Measurements from ENCODE around the gene RBFOX2.

The RBFOX2 gene

DNA sequence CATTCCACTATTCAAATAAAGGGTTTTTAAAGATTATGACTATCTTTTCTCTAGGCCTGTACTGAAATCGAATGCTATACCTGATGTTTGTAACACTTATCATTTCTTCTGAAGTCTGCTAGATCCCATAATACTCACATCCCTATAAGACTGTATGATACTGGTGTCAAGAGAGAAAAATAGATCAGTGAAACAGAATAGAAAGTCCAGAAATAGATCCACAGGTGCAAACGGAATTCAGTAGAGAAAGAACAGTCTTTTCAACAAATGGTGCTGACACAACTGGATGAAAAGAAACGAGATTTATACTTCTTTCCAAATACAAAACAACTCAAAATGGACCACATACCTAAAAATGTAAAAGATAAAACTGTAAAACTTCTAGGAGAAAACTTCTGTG is 167.8 kb downstream of the RBFOX2 start:
- no peak for DNase-seq

DNA sequence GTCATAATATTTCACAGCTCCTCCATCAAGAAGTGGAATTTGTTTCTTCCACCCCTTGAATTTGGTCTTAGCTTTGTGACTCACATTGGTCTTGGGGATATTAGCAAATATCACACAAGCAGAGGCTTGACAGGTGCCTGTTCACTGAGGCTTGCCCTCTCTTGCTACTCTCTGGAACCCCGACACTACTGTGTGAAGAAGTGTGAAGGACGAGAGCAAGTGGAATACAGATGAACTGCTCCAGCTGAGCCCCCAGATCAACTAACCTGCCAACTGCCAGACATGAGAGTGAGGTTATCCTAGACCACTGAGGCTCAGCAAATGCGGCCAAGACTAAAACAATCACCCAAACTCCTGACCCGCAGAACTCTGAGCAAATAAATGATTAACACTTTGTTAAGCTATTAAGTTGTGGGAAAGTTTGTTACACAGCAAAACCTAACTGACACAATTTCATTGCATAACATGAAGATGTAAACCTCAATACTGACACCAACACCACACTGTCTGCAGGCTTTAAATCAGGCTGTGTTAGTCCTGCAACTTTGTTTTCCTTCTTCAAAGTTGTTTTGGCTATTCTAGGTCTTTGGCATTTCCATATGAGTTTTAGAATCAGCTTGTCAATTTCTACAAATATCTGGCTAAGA is 168.4 kb downstream of the RBFOX2 start:
- DNase-seq: no peak

DNA sequence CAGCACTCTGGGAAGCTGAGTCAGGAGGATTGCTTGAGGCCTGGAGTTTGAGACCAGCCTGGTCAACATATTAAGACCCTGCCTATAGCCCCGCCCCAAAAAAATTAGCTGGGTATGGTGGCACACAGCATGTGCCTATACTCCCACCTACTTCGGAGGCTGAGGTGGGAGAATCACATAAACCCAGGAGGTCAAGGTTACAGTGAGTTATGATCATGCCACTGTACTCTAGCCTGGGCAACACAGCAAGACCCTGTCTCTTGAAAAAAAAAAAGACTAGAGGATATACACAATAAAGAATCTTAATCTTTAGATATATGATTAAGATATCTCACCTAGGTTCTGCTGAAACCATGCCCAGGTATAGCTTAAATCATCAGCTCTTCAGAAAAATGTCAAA is 174.3 kb downstream of the RBFOX2 start:
- no peak for DNase-seq

DNA sequence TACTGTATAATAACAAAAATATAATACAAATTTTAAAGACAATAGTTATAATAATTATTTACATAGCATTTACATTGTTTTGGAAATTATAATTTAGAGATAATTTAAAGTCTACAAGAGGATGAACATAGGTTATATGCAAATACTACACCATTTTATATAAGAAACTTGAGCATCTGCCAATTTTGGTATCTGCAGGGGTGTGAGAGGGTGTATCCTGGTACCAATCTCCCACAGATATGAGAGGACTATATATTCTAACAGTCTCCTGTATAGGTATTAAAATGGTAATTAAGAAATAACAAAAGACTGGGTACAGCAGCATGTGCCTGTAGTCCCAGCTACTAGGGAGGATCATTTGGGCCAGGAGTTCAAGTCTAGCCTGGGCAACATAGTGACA is 176.5 kb downstream of the RBFOX2 start:
- no peak for DNase-seq

DNA sequence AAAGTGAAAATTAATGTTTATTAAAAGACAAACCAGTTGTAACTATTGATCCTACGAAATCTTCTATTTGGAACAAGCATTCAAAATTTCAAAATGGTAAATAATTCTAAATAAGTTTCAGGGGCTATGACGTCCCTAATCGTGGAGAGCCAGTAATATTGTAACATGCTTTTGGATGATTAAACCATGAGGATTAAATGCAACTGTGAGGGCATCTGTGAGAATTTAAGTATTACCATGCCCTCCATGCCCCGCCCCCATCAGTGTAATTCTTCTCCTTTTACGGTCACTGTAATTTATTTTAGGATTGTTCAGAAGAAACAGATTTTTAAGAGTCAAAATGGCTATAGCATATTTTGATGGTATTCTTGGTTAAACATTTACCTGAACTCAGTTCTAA is 177.8 kb downstream of the RBFOX2 start:
- no peak for DNase-seq

DNA sequence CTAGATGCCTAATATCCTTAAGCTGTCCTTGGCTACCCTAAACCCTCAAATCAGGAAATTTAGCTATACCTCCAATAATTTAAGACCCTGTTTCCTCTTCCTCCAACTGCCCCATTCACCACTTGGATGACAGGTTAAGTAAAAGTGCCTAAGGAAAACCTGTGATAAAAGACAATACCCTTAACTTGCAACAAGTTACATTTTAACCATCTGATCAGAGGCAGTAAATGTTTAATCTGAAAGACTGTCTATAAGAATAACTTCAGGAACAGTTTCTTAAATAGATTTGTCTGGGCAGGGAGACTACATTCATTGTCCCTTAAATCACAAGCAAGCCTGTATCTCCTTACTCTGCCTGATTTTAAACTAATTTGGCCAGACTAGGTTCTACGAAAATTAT is 181.8 kb downstream of the RBFOX2 start:
- no peak for DNase-seq

DNA sequence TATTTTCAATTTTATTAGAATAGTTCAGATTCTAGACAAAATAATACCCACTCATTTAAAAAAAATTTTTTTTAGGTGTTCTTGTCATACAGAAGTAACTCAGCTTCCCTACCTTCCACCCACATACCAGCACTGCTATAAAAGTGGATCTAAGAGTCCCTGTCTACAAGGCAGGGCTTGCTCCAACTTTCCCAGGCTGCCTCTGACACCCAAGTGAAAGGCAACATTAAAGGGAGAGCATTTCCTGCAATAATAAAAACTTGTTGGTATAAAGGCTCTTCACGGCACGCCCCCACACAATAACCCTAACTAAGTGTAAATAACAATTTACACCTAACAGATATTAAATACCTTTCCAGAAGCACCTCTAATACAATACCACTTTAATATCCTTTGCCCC is 183.7 kb downstream of the RBFOX2 start:
- DNase-seq: no peak

DNA sequence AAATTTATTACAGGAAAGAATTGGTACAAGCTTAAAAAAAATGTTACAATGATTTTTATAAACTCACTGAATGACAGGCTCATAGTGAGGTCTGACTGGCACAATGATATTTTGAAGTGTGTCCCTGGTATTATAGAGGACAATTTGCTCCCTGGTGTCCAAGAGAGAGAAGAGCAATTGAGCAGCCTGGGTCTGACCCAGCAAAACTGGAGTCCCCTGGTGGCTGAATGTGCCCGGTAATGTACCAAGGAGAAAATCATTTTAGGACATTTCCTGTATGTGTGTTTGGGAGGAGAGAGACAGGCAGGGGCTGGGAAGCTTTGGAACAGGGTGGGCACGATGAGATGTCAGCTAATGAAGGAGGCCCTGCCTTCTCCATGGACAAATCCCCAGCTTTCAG is 185.7 kb downstream of the RBFOX2 start:
- no peak for DNase-seq

DNA sequence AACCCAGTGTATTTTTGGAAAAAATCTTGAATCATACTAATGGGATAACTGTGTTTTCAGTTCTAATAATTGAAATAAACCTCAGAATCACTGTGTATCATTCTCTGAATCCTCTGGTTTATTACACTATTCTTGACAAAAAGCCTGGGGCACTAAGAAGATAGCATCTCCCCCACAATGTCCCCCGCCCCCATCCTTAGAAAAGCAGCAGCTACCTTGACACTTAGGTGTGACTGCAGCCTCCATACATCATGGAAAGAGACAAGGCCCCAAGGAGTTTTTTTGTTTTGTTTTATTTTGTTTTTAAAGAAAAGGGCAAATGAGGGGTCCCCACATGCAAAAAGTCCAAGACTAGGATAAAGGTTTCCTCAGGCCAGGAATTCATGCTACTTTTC is 186.1 kb downstream of the RBFOX2 start:
- DNase-seq: no peak

DNA sequence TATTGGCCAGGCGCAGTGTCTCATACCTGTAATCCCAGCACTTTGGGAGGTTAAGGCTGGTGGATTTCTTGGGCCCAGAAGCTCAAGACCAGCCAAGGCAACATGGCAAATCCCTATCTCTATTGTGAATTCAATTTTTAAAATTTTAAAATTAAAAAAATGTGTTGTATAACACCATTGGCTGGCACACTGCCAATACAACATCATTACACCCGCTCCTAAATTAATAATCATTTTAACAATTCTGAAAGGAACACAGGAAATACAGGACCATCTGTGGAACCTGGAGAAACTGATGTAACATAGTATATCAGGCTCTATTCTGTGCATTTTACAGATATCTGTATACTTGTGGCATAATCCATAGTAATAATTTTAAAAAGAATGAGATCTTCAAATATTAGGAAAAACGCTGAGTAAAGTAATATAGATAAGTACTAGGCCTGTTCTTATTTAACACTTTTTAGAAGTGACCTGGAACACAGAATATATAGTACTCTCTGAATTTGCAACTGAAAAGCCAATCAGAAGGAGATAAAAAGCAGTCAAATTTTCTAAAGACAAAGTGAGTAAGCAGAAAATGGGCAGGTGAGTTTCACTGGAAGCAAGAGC is 186.6 kb downstream of the RBFOX2 start:
- DNase-seq: no peak

DNA sequence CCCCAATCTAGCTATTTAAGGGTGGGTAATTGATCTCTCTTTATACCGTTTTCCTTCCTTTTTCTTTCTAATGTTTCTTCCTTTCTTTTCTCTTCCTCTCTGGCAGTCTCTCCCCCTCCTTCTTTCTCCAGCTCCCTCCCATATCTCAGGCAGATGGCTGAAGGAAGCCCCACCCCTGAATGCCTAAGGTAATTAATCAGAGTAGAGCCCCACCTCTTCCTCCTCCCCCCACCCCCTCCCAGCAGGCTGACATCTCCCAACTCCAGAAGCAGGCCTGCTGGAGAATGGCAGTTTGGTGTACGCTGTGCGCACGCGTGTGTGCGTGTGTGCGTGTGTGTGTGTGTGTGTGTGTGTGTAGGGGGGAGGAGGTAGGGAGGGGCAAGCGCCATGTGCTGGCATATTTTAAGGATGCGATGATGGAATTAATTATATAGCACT is 188.3 kb downstream of the RBFOX2 start:
- DNase-seq: no peak

DNA sequence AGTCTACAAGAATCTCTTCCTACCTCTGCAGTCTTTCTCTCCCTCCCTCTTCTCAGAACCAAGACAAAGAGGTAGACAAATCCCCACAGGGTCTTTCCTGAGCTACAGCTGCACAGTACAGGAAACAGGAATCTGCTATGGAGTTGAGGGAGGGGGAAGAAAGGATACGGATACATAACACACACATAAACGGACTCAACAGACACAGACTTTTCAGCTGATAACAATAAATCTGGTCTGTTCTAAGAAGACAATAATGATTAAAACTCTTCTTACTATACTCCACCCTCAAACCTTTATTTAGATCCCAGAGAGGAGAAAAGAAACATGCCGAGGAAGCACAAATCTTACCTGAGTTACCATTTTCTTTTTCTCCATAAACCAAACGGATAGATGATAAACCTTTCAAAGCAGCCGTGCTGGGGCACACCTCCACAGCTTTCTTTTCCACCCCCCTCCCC is 188.8 kb downstream of the RBFOX2 start:
- DNase-seq: no peak

DNA sequence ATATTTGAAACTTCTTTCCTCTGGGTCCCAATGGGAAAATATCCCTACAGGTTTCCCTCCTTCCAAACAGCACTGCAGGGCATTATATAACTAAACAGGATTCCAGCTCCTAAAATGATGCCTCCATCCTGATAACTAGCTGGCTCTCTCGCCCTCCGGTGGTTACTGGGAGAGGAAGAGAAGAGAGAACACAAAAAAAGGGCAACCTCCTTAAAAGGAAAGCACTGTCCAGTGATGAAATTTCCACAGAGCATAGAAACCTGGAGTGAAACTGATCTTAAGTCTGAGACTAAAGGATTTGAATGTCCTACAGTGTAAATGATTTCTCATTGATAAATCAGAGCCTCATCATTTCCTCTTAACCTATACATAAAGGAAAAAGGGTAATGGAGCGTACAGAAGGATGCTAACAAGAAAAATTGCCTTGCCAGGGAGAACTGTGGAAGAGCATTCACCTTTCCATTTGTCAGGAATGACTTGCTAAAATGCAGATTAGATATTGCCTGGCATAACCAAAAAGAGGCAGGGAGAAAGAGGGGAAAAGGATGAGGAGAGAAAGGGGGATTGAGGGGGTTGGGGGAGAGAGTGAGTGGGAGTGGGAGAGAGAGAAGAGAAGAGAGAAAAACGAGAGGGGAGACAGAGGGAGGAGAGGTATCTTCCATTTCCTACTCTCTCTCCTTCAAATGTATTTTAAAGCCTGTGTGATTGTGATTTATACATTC is 189.6 kb downstream of the RBFOX2 start:
- no peak for DNase-seq

DNA sequence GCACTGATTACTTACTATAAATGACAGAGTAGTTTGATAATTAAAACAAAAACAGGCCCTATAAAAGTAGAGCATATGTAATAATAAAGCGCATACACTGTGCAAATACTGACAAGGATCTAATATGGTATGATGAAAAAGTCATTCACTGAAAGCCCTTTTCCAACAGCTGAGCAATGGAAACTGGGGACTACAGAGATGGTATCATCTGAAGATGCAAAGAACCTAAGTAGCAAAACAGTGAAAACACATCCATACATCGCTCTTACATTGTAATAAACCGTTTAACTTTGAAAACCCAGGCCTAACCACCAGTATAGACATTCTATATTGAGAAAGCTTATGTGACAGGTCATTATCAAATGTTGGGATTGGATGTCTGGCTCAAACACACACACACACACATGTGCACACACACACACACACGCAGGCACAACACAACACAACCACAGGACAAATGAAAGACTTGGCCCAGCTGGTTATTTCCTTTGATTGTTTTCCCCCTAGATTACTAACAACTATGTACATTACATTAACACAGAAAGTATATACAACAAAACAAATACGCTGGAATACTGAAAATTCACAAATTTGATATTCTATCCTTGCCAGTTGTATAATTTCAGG is 191.4 kb downstream of the RBFOX2 start:
- DNase-seq: no peak

DNA sequence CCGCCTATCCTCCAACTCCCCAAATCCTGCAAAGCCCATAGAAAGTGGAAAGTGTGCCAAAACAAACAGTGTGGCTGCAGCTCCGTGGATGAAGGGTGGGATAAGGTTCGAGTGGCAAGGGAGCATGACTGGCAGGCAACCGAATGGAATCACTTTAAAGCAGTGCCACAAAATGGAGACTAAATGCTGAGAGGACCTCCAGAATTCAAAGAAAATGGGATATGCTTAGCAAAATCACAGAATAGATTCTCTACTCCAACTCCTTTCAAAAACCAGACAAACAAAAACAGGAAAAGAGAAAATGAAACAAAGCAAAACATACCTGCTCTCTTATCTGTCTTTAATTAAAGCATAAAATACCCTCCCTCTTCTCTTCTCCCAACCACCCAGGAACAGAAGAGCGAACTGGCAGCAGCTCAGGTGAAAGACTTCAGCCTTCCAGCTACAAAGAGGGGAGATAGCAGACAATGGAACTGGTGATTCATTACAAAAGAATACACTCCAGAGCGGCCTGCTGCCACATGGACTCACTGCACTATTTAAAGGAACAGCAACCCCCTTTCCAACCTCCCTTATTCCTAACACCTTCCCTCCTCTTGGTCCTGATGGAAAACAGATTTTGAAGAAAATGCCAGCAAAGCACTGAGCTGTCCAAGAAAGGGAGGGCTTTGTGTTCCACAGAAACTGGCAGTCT is 192.5 kb downstream of the RBFOX2 start:
- DNase-seq: no peak

DNA sequence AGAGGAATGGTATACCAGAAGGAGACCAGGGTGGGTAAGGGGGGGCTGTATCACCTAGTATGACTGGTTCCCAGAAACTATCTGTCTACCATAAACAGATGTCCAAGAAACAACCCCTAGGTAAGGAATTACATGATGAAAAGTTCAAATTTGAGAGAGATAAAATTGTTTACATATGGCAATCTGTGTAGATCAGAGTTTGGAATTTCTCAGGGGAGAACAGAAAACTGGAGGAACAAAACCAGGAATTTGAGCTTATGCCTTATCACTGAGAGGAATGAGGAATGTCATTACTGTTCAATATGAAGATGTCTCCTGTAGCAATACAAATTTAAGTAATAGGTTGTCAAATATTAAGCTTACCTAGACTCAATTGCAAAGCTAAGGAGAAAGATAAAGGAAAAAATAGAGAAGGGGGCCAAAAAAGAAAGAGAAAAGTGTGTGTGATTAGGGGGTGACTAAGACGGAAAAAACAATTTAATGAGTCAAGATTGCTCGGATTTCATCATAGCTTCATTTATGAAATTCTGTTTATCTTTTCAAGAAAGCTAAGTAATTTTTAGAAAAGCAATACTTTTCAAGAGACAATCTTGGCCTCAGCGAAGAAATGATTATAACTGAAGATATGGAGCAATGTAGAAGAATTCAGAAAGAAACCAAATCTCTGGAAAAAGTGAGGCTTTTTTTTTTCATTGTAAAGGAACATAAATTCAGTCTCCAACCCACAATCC is 193.2 kb downstream of the RBFOX2 start:
- no peak for DNase-seq

DNA sequence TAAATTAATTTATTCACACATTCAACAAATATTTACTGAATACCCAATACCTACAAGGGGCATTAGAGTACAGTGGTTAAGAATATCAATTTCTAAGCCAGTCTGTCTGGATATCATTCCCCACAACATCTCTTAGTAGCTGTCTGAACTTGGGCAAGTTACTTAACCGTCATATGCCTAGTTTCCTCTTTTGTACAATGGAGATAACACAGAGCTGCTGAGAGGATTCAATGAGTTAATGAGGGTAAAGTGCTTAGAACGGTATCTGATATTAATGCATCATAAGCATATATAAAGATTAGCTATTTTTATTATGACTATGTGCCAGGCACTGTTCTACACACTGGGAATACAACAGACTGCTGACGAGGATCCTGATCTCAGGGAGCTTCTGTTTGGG is 194.6 kb downstream of the RBFOX2 start:
- DNase-seq: no peak

DNA sequence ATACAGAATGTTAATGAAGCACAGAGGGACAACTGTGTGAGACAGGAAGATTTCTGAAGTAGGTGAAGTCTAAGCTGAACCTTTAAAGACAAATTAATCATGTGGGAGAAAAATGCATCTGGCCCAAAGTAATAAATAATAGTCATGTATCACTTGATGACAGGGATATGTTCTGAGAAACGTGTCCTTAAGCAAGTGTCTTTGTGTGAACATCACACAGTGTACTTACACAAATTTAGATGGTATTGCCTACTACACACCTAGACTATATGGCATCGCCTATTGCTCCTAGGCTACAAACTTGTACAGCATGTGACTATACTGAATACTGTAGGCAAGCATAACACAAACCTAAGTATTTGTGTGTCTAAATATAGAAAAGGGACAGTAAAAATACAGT is 198.3 kb downstream of the RBFOX2 start:
- no peak for DNase-seq

DNA sequence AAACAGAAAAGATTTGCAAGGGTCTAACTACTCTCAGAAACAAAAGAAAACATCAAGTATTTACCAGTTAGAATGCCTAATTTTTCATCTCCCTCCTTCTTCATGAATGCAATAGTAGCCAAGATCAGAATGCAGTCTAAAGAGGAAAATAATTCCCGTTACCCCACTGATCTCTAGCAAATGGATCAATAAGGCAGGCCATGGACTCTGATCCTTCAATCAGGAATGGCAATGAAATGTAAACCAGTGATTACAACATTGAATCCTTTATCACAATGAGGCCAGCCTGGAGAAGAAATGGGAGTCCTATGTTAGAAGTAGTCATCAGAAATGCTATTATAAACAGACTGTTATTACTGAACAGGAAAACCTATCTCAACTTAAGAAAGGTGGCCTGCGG is 204.4 kb downstream of the RBFOX2 start:
- DNase-seq: no peak

DNA sequence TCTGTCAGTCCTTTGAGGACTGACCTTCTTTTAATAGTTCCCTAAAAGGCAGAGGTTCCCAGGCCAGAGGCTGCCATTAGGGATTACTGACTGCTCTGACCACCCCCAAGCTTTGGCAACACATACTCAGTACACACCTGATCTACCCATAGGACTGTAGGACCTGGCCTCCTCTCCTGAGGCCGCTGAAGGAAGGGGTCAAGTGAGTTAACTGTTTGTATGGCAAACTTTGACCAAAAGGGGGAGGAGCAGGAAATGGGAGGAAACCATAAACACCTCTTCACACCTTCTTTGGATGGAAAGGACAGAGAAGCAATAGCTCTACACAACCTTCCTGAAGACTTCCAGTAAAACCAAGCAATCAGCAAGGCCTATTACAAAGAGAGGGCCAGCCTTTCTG is 207.0 kb downstream of the RBFOX2 start:
- no peak for DNase-seq

DNA sequence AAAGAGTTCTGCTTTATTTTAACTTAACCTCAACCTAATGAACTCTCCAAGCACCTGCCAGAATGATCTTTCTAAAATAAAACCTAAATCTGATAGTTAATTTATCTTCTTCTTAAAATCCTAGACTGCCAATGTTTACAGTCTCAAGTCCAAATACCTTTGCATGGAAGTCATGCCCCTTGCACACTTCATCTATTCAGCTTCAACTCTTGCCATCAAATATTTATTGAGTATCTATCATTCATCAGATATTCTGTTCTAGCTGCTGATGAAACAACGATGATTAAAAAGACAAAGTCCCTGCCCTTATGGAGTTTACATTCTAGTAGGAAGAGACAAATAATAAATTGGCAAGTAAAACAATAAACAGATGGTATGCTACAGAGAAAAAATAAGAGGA is 209.2 kb downstream of the RBFOX2 start:
- no peak for DNase-seq

DNA sequence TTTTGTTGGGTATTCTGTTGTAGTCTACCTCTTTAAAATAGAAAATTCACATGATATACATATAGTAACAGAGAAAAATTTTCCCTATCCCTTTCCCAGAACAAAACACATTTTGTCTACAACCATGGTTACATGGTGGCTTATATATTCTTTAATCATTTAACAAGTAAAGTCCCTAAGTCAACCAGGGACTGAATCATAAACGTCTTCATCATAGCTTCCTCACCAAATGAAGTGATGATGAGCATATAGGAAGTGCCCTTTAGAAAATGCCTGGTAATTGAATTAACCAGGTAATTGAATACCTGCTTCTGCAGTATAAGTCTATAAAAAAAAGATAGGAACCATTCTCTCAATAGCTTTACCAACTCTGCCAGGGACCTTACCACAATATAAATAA is 209.7 kb downstream of the RBFOX2 start:
- DNase-seq: no peak

DNA sequence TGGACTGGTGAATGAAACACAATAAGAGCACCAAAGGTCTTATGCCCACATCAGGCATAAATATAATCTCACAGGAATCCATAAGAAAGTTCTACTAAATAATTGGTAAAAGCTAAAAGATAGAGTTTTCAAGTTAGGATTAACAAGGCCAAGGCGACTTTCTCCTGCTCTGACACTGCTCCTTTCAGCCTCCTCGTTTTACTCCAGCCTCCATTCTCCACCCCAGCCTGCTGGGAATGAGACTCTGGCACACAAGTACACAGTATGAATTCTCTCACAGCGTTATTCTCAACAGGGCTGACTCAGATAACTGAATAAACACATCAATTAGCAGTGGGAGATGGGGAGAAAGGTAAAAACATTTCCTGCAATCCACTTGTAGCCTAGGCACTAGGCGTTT is 216.0 kb downstream of the RBFOX2 start:
- no peak for DNase-seq
